KG1 (cell line): Measurements from ENCODE around the gene CXCL17.
"Not testable (repeated sequence)": the region's sequence is repeated elsewhere in the genome, so short reads cannot be mapped to it uniquely, and the experiment has no call there.

Experiments
- DNase-seq: peaks from one replicate; lab custom pipeline; 2025; lab: John Stamatoyannopoulos, UW

CXCL17 gene

GRCh38 chr19:42465827-42466280, 23.1 kb upstream of the CXCL17 start:
- no peak for DNase-seq

GRCh38 chr19:42461700-42462324, 19.1 kb upstream of the CXCL17 start:
- DNase-seq = no peak

GRCh38 chr19:42461231-42461630, 18.5 kb upstream of the CXCL17 start:
- not testable (repeated sequence) for DNase-seq

- no peak for DNase-seq
Observed at GRCh38 chr19:42459926-42460325, 17.2 kb upstream of the CXCL17 start.

GRCh38 chr19:42455621-42456081, 12.9 kb upstream of the CXCL17 start:
- DNase-seq = no peak

- no peak for DNase-seq
Observed at GRCh38 chr19:42455086-42455485, 12.3 kb upstream of the CXCL17 start.

- no peak for DNase-seq
Observed at GRCh38 chr19:42452590-42452989, 9.8 kb upstream of the CXCL17 start.

GRCh38 chr19:42450314-42450934, 7.7 kb upstream of the CXCL17 start:
- DNase-seq = peak; percentile 74

- not testable (repeated sequence) for DNase-seq
Observed at GRCh38 chr19:42448306-42448705, 5.6 kb upstream of the CXCL17 start.

GRCh38 chr19:42445948-42446347, 3.2 kb upstream of the CXCL17 start:
- DNase-seq = no peak

- DNase-seq = no peak
Observed at GRCh38 chr19:42443944-42444398, 1.2 kb upstream of the CXCL17 start.

GRCh38 chr19:42441049-42441445, 1.7 kb downstream of the CXCL17 start:
- DNase-seq = peak; percentile 11

- DNase-seq = peak; percentile 41
Observed at GRCh38 chr19:42440357-42441048, 2.2 kb downstream of the CXCL17 start.

GRCh38 chr19:42436006-42436405, 6.7 kb downstream of the CXCL17 start:
- DNase-seq = no peak

- DNase-seq = no peak
Observed at GRCh38 chr19:42435316-42435715, 7.4 kb downstream of the CXCL17 start.

GRCh38 chr19:42433503-42434260, 9.1 kb downstream of the CXCL17 start:
- no peak for DNase-seq

GRCh38 chr19:42431486-42431885, 11.3 kb downstream of the CXCL17 start:
- DNase-seq = no peak

- DNase-seq = no peak
Observed at GRCh38 chr19:42428676-42429075, 14.1 kb downstream of the CXCL17 start.

- DNase-seq = no peak
Observed at GRCh38 chr19:42427313-42427712, 15.4 kb downstream of the CXCL17 start, which contains the start of gene LIPE. Gene LIPE, minus strand, starts transcription at chr19:42427388. Its CDS starts 239 bp downstream, at chr19:42427149.

- no peak for DNase-seq
Observed at GRCh38 chr19:42426643-42427042, 16.1 kb downstream of the CXCL17 start.

GRCh38 chr19:42424712-42425131, 18.0 kb downstream of the CXCL17 start:
- DNase-seq = no peak

- DNase-seq = no peak
Observed at GRCh38 chr19:42424345-42424707, 18.4 kb downstream of the CXCL17 start.
